Gastrocnemius medialis (tissue), 4 donors: Measurements from ENCODE around the gene DTNBP1. TPM values are rescaled to one million over a fixed set of nuclear protein-coding genes. Genes with fewer than 3 reads are reported as not detected.

ENCODE experiments used
- ATAC-seq, 2 donors: fragments of 150-250 bp; one replicate each; pipeline ENCODE4 v1.9.1; 2016
- DNase-seq, 2 donors: peaks; one replicate each; pipeline ENCODE4 v3.0.0-alpha.2; 2019
- H3K27ac ChIP-seq, 4 donors: fragments of 200-600 bp; sonication (generic); 1 replicate in 1 of 4; 2 replicates in 3 of 4; pipeline ENCODE4 v1.5.1; 2016 to 2018; ENCODE audit warnings: mild to moderate bottlenecking in 2 of 4, moderate library complexity in 1 of 4
- H3K27me3 ChIP-seq, 3 donors: fragments of 200-600 bp; sonication (generic) in 2 of 3; 1 replicate in 1 of 3; 2 replicates in 2 of 3; pipeline versions ENCODE4 v1.5.1 to v1.6.0; 2016 to 2019; ENCODE audit warnings: mild to moderate bottlenecking in 1 of 3, moderate library complexity in 1 of 3
- H3K36me3 ChIP-seq, 2 donors: fragments of 200-600 bp; sonication (generic) in 1 of 2; one replicate each; pipeline ENCODE4 v1.5.1; 2017 to 2018
- H3K4me1 ChIP-seq, 2 donors: fragments of 200-600 bp; sonication (generic) in 1 of 2; one replicate each; pipeline ENCODE4 v1.5.1; 2016 to 2017; ENCODE audit warnings: mild to moderate bottlenecking in 2 of 2
- H3K4me3 ChIP-seq, 4 donors: fragments of 200-600 bp; sonication (generic) in 3 of 4; 1 replicate in 1 of 4; 2 replicates in 3 of 4; pipeline ENCODE4 v1.5.1; 2016 to 2019; ENCODE audit warnings: mild to moderate bottlenecking in 2 of 4
- H3K9me3 ChIP-seq, 3 donors: fragments of 200-600 bp; sonication (generic) in 2 of 3; 1 replicate in 1 of 3; 2 replicates in 2 of 3; pipeline ENCODE4 v1.5.1; 2016 to 2019
- CTCF ChIP-seq, 5 experiments: fragments of 450-650 bp in 3 of 5; fragments of 200-600 bp in 2 of 5; sonication (generic) in 2 of 5; IDR thresholded peaks in 4 of 5; conservative IDR thresholded peaks in 1 of 5; 1 replicate in 4 of 5; 2 replicates in 1 of 5; pipeline ENCODE4 v1.5.1; 2016 to 2019; ENCODE audit warnings: antibody characterized with exemption in 5 of 5, mild to moderate bottlenecking in 3 of 5, moderate library complexity in 3 of 5
- POLR2A ChIP-seq, 2 donors: fragments of 450-650 bp; IDR thresholded peaks; one replicate each; pipeline ENCODE4 v1.6.1; 2017; ENCODE audit warnings: antibody characterized with exemption in 2 of 2, mild to moderate bottlenecking in 2 of 2, moderate library complexity in 2 of 2
- in situ Hi-C, 4 donors: fragments of 200-750 bp; cut with MboI; loops; one replicate each; pipeline versions ENCODE4 v1.15.0 to v1.8.0; 2017; ENCODE audit warnings: low sequenced_read_pairs in 4 of 4
- intact Hi-C: fragments of 100-400 bp; cut with DNase I; formaldehyde crosslinking; loops from one replicate; pipeline ENCODE4 v1.15.1; 2023; ENCODE audit warnings: low total_unique reads
- total RNA-seq, 4 donors: library from RNA; depleted of rRNA; stranded (reverse); fragments of >200 nt; gene quantifications; one replicate each; pipeline versions ENCODE4 v1.1.0 to v1.2.3, GENCODE V29; 2016

Gene DTNBP1
- total RNA-seq, 4 donors from 2014 or later: 5.2 to 33.5 (median 12.5) TPM

- TF ChIP-seq CTCF (IDR thresholded peaks at IDR 0.05 in 4 of 5, conservative IDR thresholded peaks at IDR 0.05 in 1 of 5) (no peak), POLR2A (IDR thresholded peaks at IDR 0.05) (no peak)
- peak overlapping the region; percentile 82 to 92 (median 86) for H3K27ac ChIP-seq
- intact Hi-C loops (no loop called here), in situ Hi-C loops (loop anchor here in 1 of 4 donors (25.0 kb wide), 1 partner anchor 109 kb away; no protein-coding TSS in a partner anchor)
- DNase-seq (peak in 1 of 2 donors; percentile 17), ATAC-seq (no peak)
- H3K4me3 ChIP-seq: no peak overlapping the region
- peaks cover 0 to 9% of the 10 kb centered on the region in 2 donors for H3K36me3 ChIP-seq
- no peaks in the 10 kb centered on the region for H3K27me3 ChIP-seq
- H3K9me3 ChIP-seq: no peaks in the 10 kb centered on the region
- peaks cover 47 to 59% of the 10 kb centered on the region in 2 donors for H3K4me1 ChIP-seq
These were observed 159.5 kb downstream of the DTNBP1 start for GRCh38 chr6:15503346-15503680.

- in situ Hi-C loops: loop anchor here in 1 of 4 donors (25.0 kb wide), 1 partner anchor 110 kb away; no protein-coding TSS in a partner anchor
- Histone ChIP-seq H3K27ac (peak overlapping the region; percentile 82 to 92 (median 86)), H3K4me3 (no peak overlapping the region), H3K4me1 (peaks cover 47 to 53% of the 10 kb centered on the region in 2 donors), H3K36me3 (peaks cover 0 to 9% of the 10 kb centered on the region in 2 donors), H3K9me3 (no peaks in the 10 kb centered on the region), H3K27me3 (no peaks in the 10 kb centered on the region)
- DNase-seq (no peak), ATAC-seq (no peak)
- no peak for TF ChIP-seq CTCF (IDR thresholded peaks at IDR 0.05 in 4 of 5, conservative IDR thresholded peaks at IDR 0.05 in 1 of 5)
- no peak for TF ChIP-seq POLR2A (IDR thresholded peaks at IDR 0.05)
- intact Hi-C loops: no loop called here
These were observed 160.1 kb downstream of the DTNBP1 start for GRCh38 chr6:15502446-15503345.

- in situ Hi-C loops: loop anchor here in 1 of 4 donors (25.0 kb wide), 1 partner anchor 110 kb away; no protein-coding TSS in a partner anchor
- H3K4me1 ChIP-seq: peaks cover 47 to 49% of the 10 kb centered on the region in 2 donors
- no peak for DNase-seq
- TF ChIP-seq CTCF (IDR thresholded peaks at IDR 0.05 in 4 of 5, conservative IDR thresholded peaks at IDR 0.05 in 1 of 5) (no peak), POLR2A (IDR thresholded peaks at IDR 0.05) (no peak)
- ATAC-seq: no peak
- no peaks in the 10 kb centered on the region for H3K27me3 ChIP-seq
- intact Hi-C loops: no loop called here
- peaks cover 0 to 12% of the 10 kb centered on the region in 2 donors for H3K36me3 ChIP-seq
- no peak overlapping the region for H3K4me3 ChIP-seq
- peak overlapping the region; percentile 6 to 92 (median 60) for H3K27ac ChIP-seq
- no peaks in the 10 kb centered on the region for H3K9me3 ChIP-seq
These were observed 160.9 kb downstream of the DTNBP1 start for GRCh38 chr6:15501826-15502445.

- H3K4me3 ChIP-seq: no peak overlapping the region
- H3K27me3 ChIP-seq: no peaks in the 10 kb centered on the region
- DNase-seq (no peak), ATAC-seq (no peak)
- H3K9me3 ChIP-seq: no peaks in the 10 kb centered on the region
- TF ChIP-seq POLR2A (IDR thresholded peaks at IDR 0.05) (no peak), CTCF (IDR thresholded peaks at IDR 0.05 in 4 of 5, conservative IDR thresholded peaks at IDR 0.05 in 1 of 5) (no peak)
- peaks cover 0 to 20% of the 10 kb centered on the region in 2 donors for H3K36me3 ChIP-seq
- intact Hi-C loops: no loop called here
- in situ Hi-C loops: loop anchor here in 1 of 4 donors (25.0 kb wide), 1 partner anchor 111 kb away; no protein-coding TSS in a partner anchor
- peak overlapping the region; percentile 33 to 92 (median 70) for H3K27ac ChIP-seq
- peaks cover 46 to 47% of the 10 kb centered on the region in 2 donors for H3K4me1 ChIP-seq
These were observed 161.7 kb downstream of the DTNBP1 start for GRCh38 chr6:15500901-15501825.
